ENCODE results near the gene NKD2.

Gene NKD2

DNA sequence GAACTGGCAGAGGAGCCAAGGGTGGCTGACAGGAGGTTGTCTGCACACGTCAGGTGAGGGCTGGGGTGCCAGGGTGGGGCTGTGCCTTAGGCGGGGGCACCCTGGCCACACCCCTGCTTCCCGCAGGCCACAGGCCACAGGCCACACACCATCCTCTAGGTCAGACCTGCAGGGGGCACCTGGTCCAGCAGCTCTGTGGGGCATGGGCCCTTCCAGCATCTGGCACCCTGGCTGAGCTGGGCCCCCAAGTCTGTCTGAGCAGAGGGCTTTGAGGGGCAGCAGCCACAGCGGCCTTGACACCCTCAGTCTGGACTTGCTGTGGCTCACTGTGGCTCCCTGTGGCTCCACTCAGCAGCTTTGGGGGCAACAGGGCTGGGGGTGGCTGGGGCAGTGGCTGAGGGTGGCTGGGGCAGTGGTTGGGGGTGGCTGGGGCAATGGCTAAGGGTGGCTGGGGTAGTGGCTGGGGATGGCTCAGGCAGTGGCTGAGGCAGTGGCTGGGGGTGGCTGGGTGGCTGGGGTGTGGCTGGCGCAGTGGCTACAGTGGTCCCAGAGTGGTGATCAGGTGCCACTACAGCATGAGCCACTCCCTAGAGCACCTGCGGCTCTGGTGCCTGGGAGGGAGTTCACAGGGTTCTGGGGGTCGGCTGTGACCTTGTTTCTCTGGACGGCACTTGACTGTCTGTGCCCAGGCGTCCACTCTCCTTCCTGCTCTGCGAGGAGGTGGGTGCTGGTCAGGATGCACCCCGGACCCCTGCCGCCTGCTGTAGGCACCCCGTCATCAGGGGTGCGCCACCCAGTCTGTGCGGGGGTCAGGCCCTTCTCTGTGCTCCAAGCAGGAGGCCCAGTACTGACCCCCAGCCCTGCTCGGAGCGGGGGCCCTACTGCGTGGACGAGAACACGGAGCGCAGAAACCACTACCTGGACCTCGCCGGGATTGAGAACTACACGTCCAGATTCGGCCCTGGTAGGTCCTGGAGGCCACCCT lies 27.1 kb downstream of the NKD2 start:
- Histone ChIP-seq H2AFZ (ENCODE audit: low read depth, low read length, severe bottlenecking) (no peak overlapping the region), H3K9ac (ENCODE audit: low read length) (no peak overlapping the region), H3K9me2 (replicated peaks; ENCODE audit: insufficient read depth, low read length) (no peaks in the 10 kb centered on the region), H3K36me3 (ENCODE audit: low read length) (no peaks in the 10 kb centered on the region), H4K20me1 (ENCODE audit: low read depth, low read length) (no peaks in the 10 kb centered on the region), H3K4me3 (ENCODE audit: insufficient read depth, low read length, poor library complexity, severe bottlenecking) (no peak overlapping the region), H3K79me2 (ENCODE audit: insufficient read depth, low read length) (no peaks in the 10 kb centered on the region), H3K27me3 (ENCODE audit: low read length) (no peaks in the 10 kb centered on the region), H3K4me2 (ENCODE audit: low read depth, low read length, poor library complexity, severe bottlenecking) (no peak overlapping the region), H3F3A (ENCODE audit: insufficient read depth) (no peaks in the 10 kb centered on the region), H3K9me3 (ENCODE audit: insufficient read depth, low read length) (no peaks in the 10 kb centered on the region), H3K27ac (ENCODE audit: low read depth, low read length) (no peak overlapping the region)
- no peak for TF ChIP-seq EZH2phosphoT487 (conservative IDR thresholded peaks at IDR 0.05; ENCODE audit: low read length)
- TF ChIP-seq, protein P1, sequence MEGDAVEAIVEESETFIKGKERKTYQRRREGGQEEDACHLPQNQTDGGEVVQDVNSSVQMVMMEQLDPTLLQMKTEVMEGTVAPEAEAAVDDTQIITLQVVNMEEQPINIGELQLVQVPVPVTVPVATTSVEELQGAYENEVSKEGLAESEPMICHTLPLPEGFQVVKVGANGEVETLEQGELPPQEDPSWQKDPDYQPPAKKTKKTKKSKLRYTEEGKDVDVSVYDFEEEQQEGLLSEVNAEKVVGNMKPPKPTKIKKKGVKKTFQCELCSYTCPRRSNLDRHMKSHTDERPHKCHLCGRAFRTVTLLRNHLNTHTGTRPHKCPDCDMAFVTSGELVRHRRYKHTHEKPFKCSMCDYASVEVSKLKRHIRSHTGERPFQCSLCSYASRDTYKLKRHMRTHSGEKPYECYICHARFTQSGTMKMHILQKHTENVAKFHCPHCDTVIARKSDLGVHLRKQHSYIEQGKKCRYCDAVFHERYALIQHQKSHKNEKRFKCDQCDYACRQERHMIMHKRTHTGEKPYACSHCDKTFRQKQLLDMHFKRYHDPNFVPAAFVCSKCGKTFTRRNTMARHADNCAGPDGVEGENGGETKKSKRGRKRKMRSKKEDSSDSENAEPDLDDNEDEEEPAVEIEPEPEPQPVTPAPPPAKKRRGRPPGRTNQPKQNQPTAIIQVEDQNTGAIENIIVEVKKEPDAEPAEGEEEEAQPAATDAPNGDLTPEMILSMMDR (IDR thresholded peaks at IDR 0.05; ENCODE audit: insufficient read depth, low read length, poor library complexity, severe bottlenecking): no peak

DNA sequence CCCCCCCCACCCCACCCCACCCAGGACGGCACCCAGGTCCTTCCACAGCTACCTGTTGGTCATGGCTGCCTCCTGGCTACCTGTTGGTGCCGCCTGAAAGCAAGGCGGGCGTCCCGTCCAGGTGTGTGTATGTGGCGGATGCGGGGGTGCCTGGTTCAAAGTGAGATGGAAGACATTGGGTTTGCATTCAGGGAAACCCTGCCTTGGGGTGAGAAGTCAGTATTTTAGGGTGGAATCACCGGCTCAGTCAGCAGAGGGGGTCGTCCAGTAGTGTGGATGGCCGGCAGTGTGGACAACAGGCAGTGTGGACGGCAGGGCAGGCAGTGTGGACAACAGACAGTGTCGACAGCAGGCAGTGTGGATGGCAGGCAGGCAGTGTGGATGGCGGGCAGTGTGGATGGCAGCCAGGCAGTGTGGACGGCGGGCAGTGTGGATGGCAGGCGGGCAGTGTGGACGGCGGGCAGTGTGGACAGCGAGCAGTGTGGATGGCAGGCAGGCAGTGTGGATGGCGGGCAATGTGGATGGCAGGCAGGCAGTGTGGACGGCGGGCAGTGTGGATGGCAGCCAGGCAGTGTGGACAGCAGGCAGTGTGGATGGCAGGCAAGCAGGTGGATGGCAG lies 28.0 kb downstream of the NKD2 start:
- Histone ChIP-seq H3K9me3 (ENCODE audit: insufficient read depth, low read length) (no peaks in the 10 kb centered on the region), H4K20me1 (ENCODE audit: low read depth, low read length) (no peaks in the 10 kb centered on the region), H3K9ac (ENCODE audit: low read length) (no peak overlapping the region), H3K27ac (ENCODE audit: low read depth, low read length) (no peak overlapping the region), H3K4me3 (ENCODE audit: insufficient read depth, low read length, poor library complexity, severe bottlenecking) (no peak overlapping the region), H3K79me2 (ENCODE audit: insufficient read depth, low read length) (no peaks in the 10 kb centered on the region), H2AFZ (ENCODE audit: low read depth, low read length, severe bottlenecking) (no peak overlapping the region), H3K27me3 (ENCODE audit: low read length) (no peaks in the 10 kb centered on the region), H3K36me3 (ENCODE audit: low read length) (no peaks in the 10 kb centered on the region), H3K9me2 (replicated peaks; ENCODE audit: insufficient read depth, low read length) (no peaks in the 10 kb centered on the region), H3F3A (ENCODE audit: insufficient read depth) (no peaks in the 10 kb centered on the region), H3K4me2 (ENCODE audit: low read depth, low read length, poor library complexity, severe bottlenecking) (no peak overlapping the region)
- TF ChIP-seq, protein P1 (IDR thresholded peaks at IDR 0.05; ENCODE audit: insufficient read depth, low read length, poor library complexity, severe bottlenecking): no peak
- TF ChIP-seq EZH2phosphoT487 (conservative IDR thresholded peaks at IDR 0.05; ENCODE audit: low read length): no peak

DNA sequence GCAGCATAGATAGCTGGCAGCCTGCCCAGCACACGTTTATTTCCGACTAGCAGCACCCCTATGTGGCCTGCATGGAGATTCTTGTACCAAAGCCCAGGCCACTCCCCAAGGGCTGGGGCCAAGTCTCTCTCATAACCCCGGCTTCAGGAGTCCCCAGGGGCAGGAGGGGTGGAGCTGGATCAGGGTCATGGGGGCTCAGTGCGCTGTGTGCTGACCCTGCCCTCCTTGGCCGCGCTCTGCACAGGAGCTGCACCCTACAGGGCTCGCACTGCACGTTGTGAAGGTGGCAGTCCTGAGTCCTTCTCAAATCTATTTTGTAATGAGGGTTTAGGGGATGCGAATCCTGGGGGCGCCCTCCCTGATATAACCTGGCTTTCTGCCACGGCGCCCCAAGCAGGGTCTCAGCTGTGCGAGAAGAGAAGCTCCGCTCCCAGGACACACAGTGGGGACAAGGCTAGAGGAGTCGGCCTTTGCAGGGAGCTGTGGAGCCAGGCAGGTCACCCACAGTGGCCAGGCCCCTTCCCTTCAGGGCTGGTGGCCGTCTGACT lies 28.6 kb downstream of the NKD2 start:
- Histone ChIP-seq H3K9ac (ENCODE audit: low read length) (no peak overlapping the region), H3K4me2 (ENCODE audit: low read depth, low read length, poor library complexity, severe bottlenecking) (no peak overlapping the region), H3K27ac (ENCODE audit: low read depth, low read length) (no peak overlapping the region), H2AFZ (ENCODE audit: low read depth, low read length, severe bottlenecking) (no peak overlapping the region), H3K9me3 (ENCODE audit: insufficient read depth, low read length) (no peaks in the 10 kb centered on the region), H4K20me1 (ENCODE audit: low read depth, low read length) (no peaks in the 10 kb centered on the region), H3K79me2 (ENCODE audit: insufficient read depth, low read length) (no peaks in the 10 kb centered on the region), H3K4me3 (ENCODE audit: insufficient read depth, low read length, poor library complexity, severe bottlenecking) (no peak overlapping the region), H3K27me3 (ENCODE audit: low read length) (no peaks in the 10 kb centered on the region), H3K36me3 (ENCODE audit: low read length) (no peaks in the 10 kb centered on the region), H3K9me2 (replicated peaks; ENCODE audit: insufficient read depth, low read length) (no peaks in the 10 kb centered on the region), H3F3A (ENCODE audit: insufficient read depth) (no peaks in the 10 kb centered on the region)
- TF ChIP-seq EZH2phosphoT487 (conservative IDR thresholded peaks at IDR 0.05; ENCODE audit: low read length): no peak
- TF ChIP-seq, protein P1 (IDR thresholded peaks at IDR 0.05; ENCODE audit: insufficient read depth, low read length, poor library complexity, severe bottlenecking): no peak
